Erythroblast (primary cell): ENCODE measurements around the gene WRAP73.

Source experiments
- GATA1 ChIP-seq: IDR thresholded peaks from 2 replicates; pipeline ENCODE4 v1.6.1; 2011; ENCODE audit warnings: low read depth, mild to moderate bottlenecking, control low read depth, low read length, moderate library complexity
- POLR2A ChIP-seq: IDR thresholded peaks from 2 replicates; pipeline ENCODE4 v1.6.1; 2011; ENCODE audit warnings: mild to moderate bottlenecking, low read length

GRCh38 chr1:3693321-3693720, 43.4 kb upstream of the WRAP73 start:
- TF ChIP-seq POLR2A = no peak
- no peak for TF ChIP-seq GATA1
